HG03457 (cell line): ENCODE data around the gene PISD.

Source experiments
- ATAC-seq: cut with Tn5 transposase; IDR thresholded peaks from one replicate; pipeline ENCODE4 v1.9.1; 2021; ENCODE audit warnings: moderate number of reproducible peaks; ENCODE audit not compliant: unreplicated experiment

The PISD gene

GRCh38 chr22:31626427-31627150 is 35.4 kb downstream of the PISD start:
- ATAC-seq, result no peak

- no peak for ATAC-seq
Observed at GRCh38 chr22:31625661-31626426, 36.2 kb downstream of the PISD start.

DNA sequence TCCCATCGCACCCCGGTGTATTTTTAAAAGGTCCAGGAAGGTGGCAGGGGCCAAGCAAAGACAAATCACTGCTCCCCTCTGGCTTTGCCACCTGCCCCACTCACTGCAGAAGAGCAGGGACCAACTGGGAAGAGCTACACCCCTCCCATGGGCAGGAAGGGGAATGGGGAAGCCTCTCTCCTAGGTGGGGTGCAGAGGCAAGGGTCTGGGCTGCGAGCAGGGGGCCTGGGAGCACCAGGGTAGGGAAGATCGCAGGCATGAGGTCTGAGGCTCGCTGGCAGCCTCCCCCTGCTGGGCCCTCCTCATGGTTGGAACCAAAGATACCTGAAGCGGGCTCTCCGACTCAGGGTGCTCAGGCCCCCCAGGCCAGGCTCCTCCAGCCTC is 36.8 kb downstream of the PISD start:
- ATAC-seq, result no peak

- ATAC-seq, result no peak
Observed at GRCh38 chr22:31623592-31624304, 38.3 kb downstream of the PISD start.

GRCh38 chr22:31622980-31623379 is 39.0 kb downstream of the PISD start:
- ATAC-seq, result no peak

GRCh38 chr22:31621507-31622124 is 40.4 kb downstream of the PISD start:
- ATAC-seq, result no peak

GRCh38 chr22:31620756-31621480 is 41.1 kb downstream of the PISD start:
- no peak for ATAC-seq

GRCh38 chr22:31619611-31620300 is 42.3 kb downstream of the PISD start:
- ATAC-seq, result no peak

- ATAC-seq, result no peak
Observed at GRCh38 chr22:31618471-31619176, 43.4 kb downstream of the PISD start.

GRCh38 chr22:31618057-31618456 is 44.0 kb downstream of the PISD start:
- ATAC-seq, result no peak

DNA sequence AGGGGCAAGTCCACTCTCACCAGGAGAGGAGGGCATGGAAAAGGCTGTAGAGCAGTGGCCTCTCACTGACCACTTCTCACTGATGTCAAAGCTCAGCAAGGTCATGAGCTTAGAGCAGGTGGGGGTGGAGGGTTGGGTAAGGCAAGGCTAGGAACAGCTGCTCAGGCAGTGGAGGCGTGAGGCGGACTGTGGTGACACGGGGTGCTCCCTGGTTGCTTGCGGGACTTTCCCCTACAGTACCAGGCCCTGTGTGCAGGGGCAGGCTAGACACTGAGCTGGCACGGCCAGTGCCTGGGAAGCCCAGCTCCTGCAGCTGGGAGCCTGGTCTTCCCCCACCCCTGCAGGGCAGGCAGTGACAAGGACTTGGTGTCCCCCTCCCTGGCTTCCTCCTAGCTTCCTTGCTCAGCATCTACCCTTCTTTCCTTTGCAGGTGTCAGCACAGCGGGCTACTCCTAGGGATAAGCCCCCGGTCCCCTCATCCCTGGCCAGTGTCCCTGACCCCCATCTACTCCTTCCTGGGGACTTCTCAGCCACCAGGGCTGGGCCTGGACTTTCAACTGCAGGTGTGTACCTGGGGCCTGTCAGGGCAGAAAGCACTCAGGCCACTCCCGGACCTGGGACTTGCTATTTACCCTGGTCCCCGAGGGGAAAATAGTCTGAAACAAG is 45.6 kb downstream of the PISD start:
- no peak for ATAC-seq

GRCh38 chr22:31615940-31616314 is 46.1 kb downstream of the PISD start:
- no peak for ATAC-seq

DNA sequence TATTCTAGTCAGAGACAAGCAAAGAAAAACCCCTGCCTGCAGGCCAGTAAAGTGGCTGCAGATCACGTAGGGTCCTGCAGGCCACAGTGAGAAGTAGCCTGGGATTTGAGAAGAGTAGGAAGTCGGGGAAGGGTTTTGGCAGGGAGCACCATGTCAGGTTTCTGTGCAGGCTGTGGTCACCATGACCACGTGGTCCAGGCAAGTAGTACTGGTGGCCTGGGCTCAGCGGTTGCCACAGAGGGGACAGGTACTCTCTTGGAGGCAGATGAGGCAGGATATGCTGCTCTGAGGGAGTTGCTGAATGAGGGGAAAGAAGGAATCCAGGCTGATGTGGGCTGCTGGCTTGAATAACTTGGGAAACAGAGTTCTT is 46.5 kb downstream of the PISD start:
- ATAC-seq, result no peak

- no peak for ATAC-seq
Observed at GRCh38 chr22:31614781-31615490, 47.1 kb downstream of the PISD start.

DNA sequence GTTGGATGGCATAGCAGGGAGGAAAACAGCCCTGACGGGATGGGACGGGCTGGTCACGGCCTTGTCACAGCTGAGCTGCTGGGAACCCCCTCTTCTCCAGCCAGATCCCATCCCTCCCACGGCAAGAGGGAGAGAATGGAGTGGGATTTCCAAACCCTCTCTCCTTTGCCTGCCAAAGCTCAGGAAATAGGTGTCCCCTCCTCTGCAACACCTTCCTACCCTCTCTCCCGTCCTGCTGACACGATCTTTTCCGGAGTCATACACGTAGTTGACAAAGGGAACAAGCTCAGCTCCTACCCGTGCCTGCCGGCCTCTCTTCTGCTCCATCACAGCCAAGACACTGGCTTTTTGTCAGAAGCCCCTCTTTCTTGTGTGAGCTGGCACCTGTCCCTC is 48.1 kb downstream of the PISD start:
- no peak for ATAC-seq

DNA sequence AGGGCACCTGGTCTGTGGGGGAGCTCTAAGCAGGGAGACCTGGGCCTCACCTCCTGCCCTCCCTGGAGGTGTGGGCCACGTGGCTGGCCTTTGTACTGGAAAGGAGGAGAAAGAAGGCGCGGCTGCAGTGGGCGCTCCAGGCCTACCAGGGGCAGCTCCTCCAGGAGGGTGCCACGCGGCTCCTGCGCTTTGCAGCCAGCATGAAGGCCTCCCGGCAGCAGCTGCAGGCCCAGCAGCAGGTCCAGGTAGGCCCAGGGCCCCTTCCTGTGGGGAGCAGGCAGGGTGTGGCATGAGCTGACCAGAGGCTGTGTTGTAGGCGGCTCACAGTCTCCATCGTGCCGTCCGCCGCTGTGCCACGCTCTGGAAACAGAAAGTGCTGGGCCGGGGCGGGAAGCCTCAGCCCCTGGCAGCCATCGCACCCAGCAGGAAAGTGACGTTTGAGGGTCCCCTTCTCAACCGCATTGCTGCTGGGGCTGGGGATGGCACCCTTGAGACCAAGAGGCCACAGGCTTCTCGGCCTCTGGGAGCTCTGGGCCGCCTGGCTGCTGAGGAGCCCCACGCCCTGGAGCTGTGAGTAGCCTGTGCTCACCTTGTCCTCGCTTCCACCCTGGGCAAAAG is 48.6 kb downstream of the PISD start:
- no peak for ATAC-seq

DNA sequence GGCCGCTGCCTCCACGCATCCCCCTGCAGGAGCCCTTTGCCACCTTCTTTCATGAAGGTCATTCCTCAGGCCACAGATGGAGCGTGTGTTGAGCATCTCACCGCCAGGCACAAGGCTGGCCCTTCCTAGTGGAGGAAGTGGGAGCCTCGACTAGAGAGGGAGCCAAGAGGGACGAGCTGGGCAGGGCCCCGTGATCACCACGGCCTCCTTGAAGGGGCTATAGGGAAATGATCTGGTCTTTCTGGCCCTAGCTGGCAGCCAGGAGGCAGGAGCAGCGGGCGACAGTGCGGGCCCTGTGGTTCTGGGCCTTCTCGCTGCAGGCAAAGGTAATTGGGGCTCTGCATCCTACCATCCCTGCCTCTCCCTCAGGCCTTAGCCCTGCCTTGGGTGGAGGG is 49.1 kb downstream of the PISD start:
- no peak for ATAC-seq
